ENCODE measurements around the gene DACT1. TPM values are rescaled to one million over a fixed set of nuclear protein-coding genes. Genes with fewer than 3 reads are reported as not detected.

Gene DACT1
- total and polyA plus RNA-seq, 2 of the 13 experiments (the other 11 are each of a cell fraction or from before 2014, with no cell fraction given): 0.01 TPM; not detected in 1

- WGBS (ENCODE audit: low lambda C conversion rate): 21% methylated on average over 5 of the region's 5 CpGs
- POLR2A ChIA-PET: no interaction called here
- Histone ChIP-seq H3K4me2 (ENCODE audit: low read depth, low read length) (no peak overlapping the region), H4K20me1 (ENCODE audit: insufficient read depth, low read length) (no peaks in the 10 kb centered on the region), H2AFZ (ENCODE audit: low read length) (no peak overlapping the region), H3K36me3 (replicated peaks in 1 of 2; ENCODE audit: control insufficient read depth in 1 of 2, insufficient read depth in 2 of 2, low read length in 2 of 2) (no peaks in the 10 kb centered on the region), H3K27ac (ENCODE audit: extremely low read length, insufficient read depth, low read length) (no peak overlapping the region), H3K4me1 (ENCODE audit: insufficient read depth, low read length) (no peaks in the 10 kb centered on the region), H3K9ac (ENCODE audit: insufficient read depth, low read depth, low read length) (no peak overlapping the region), H3K79me2 (ENCODE audit: insufficient read depth, low read length) (no peaks in the 10 kb centered on the region), H3K27me3 (ENCODE audit: control insufficient read depth in 1 of 2, insufficient read depth in 2 of 2, low read length in 2 of 2) (peaks cover 0 to 12% of the 10 kb centered on the region in 2 experiments; a peak in 1 of 5 replicates), H3K4me3 (replicated peaks in 1 of 3; ENCODE audit: insufficient read depth in 1 of 3, low read depth in 2 of 3, low read length in 3 of 3) (no peak overlapping the region), H3K9me3 (ENCODE audit: low read length) (no peaks in the 10 kb centered on the region)
- no peak for DNase-seq (ENCODE audit: low spot score)
- in situ Hi-C loops (cut with HindIII; ENCODE audit: extremely low pct_ligation_motif_present, low pct_unique_long_range_greater_than_20kb): no loop called here
- BruUV-seq (replicated peaks): no TSS peak
- TF ChIP-seq GLI4 (CRISPR knock-in tag; IDR thresholded peaks at IDR 0.05; ENCODE audit: borderline replicate concordance) (no peak), MLXIP (CRISPR knock-in tag; IDR thresholded peaks at IDR 0.05; ENCODE audit: borderline replicate concordance) (no peak), ZNF383 (CRISPR knock-in tag; IDR thresholded peaks at IDR 0.05; ENCODE audit: borderline replicate concordance) (no peak), IRF9 (CRISPR knock-in tag; IDR thresholded peaks at IDR 0.05; ENCODE audit: borderline replicate concordance) (no peak), ZNF564 (CRISPR knock-in tag; IDR thresholded peaks at IDR 0.05) (no peak), ZNF615 (CRISPR knock-in tag; IDR thresholded peaks at IDR 0.05; ENCODE audit: borderline replicate concordance) (no peak), ZBTB39 (CRISPR knock-in tag; IDR thresholded peaks at IDR 0.05) (no peak), MXD1 (CRISPR knock-in tag; IDR thresholded peaks at IDR 0.05) (no peak), FOXA3 (CRISPR knock-in tag; IDR thresholded peaks at IDR 0.05) (no peak)
- no peak for FAIRE-seq
- intact Hi-C loops (cut with micrococcal nuclease; ENCODE audit: unreplicated experiment): no loop called here
- CTCF ChIA-PET (ENCODE audit: low intra/inter-chr PET ratio, low total read pairs): no interaction called here
- no peak for ATAC-seq
These were observed 39.2 kb downstream of the DACT1 start for GRCh38 chr14:58677001-58677400.

All from HepG2 (cell line).